Measurements from ENCODE around the gene SOX13. TPM values are rescaled to one million over a fixed set of nuclear protein-coding genes. Genes with fewer than 3 reads are reported as not detected.

The SOX13 gene
- total RNA-seq, 1 donor from 2014 or later: 12.1 TPM

DNA sequence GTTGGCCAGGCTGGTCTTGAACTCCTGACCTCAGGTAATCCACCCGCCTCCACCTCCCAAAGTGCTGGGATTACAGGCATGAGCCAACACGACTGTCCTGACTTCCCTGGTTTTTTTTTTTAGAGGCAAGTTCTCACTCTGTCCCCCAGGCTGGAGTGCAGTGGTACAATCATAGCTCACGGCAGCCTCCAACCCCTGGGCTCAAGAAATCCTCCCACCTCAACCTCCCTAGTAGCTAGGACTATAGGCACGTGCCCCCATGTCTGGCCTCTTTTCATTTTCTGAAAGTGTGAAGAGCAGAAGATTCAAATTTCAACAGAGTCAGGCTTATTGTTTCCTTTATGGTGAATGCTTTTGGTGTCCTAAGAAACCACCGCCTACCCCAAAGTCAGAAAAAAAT, 21.7 kb upstream of the SOX13 start:
- DNase-seq (ENCODE audit: missing footprints): no peak
- no peak for ATAC-seq
- intact Hi-C loops (cut with DNase I): no loop called here

DNA sequence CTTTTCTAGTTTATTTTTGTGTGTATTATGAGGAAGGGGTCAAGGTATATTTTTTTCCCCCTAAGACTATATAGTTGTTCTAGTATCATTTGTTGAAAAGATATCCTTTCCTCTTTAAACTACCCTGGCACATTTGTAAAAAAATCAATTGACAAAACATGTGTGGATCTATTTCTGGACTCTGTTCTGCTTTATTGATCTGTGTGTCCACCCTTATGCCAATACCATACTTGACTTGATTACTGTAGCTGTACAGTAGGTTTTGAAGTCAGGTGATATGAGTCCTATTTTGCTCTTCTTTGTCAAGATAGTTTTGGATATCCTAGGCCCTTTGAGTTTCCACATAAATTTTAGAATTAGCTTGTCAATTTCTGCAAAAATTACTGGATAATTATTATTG, 21.2 kb upstream of the SOX13 start:
- ATAC-seq (no peak), DNase-seq (ENCODE audit: missing footprints) (no peak)
- intact Hi-C loops (cut with DNase I): no loop called here

- ATAC-seq (no peak), DNase-seq (ENCODE audit: missing footprints) (no peak)
- intact Hi-C loops (cut with DNase I): no loop called here
Measured at GRCh38 chr1:204053893-204054292, 19.0 kb upstream of the SOX13 start.

GRCh38 chr1:204059970-204060369, 12.9 kb upstream of the SOX13 start:
- DNase-seq (ENCODE audit: missing footprints) (no peak), ATAC-seq (no peak)

GRCh38 chr1:204062106-204062505, 10.8 kb upstream of the SOX13 start:
- ATAC-seq (no peak), DNase-seq (ENCODE audit: missing footprints) (no peak)
- intact Hi-C loops (cut with DNase I): no loop called here

More at GRCh38 chr1:204059970-204060369, 12.9 kb upstream of the SOX13 start:
- intact Hi-C loops (cut with DNase I): no loop called here

GRCh38 chr1:204065174-204065985, 7.5 kb upstream of the SOX13 start:
- intact Hi-C loops (cut with DNase I): no loop called here
- DNase-seq (ENCODE audit: missing footprints) (no peak), ATAC-seq (peak; percentile 75)

GRCh38 chr1:204065986-204066300, 7.0 kb upstream of the SOX13 start:
- no peak for DNase-seq (ENCODE audit: missing footprints)
- intact Hi-C loops (cut with DNase I): no loop called here

DNA sequence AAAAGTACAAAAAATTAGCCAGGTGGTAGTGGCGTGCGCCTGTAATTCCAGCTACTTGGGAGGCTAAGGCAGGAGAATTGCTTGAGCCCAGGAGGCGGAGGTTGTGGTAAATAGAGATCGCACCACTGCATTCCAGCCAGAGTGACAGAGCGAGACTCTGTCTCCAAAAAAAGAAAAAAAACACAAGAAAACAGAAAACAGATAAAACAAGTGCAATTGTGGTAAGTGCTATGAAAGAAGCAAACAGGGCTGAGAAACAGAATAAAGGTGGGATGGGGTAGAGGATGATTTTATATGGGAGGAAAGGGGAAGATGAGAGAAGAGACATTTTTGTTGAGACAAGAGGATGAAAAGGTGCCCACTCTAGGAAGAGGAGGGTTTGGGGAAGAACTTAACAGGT, 5.0 kb upstream of the SOX13 start:
- intact Hi-C loops (cut with DNase I): no loop called here
- DNase-seq (ENCODE audit: missing footprints): no peak

More at GRCh38 chr1:204065986-204066300, 7.0 kb upstream of the SOX13 start:
- no peak for ATAC-seq

DNA sequence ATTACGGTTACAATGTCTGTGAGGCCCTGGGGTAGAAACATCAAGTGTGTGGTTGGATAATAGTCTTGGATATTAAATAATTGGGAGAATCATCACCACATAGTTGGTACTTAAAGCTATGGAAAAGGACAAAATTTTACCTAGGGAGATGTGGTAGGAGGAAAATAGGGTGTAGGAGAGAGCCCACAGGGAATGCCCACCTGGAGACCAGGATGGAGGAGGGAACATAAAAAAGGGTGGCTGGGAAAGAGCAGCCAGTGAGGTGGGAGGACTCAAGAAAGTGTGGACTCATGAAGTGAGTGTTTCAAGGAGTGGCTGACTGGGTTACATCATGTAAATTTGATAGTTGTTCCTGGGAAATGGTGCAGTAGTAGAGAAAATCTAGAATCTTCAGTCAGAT, 3.0 kb upstream of the SOX13 start:
- ATAC-seq (no peak), DNase-seq (ENCODE audit: missing footprints) (no peak)
- intact Hi-C loops (cut with DNase I): no loop called here

More for the DNA sequence above, 5.0 kb upstream of the SOX13 start:
- no peak for ATAC-seq

- ATAC-seq: no peak
- no peak for DNase-seq (ENCODE audit: missing footprints)
- intact Hi-C loops (cut with DNase I): no loop called here
Measured at GRCh38 chr1:204070895-204071294, 2.0 kb upstream of the SOX13 start.

DNA sequence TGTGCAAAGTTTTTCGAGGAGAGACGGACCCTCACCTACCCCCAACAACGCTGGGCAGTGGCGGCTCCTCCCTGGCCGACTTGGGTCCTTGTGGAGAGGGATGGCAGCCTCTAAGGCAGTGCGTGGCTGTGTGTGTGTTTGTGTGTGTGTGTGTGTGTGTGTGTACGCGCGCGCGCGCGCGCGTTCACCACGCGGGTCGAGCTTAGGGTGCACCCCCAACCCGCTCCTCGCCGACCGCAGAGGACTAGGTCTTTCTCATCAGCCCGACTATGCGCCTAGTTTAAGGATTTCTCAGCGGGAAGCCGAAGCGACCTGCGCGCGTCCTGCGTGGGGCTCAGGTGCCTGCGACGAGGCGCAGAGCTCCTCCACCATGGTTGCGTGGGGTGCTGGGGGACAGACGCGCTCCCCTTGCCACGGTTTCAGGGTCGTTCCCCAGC, 940 bp downstream of the SOX13 start:
- intact Hi-C loops (cut with DNase I): loop anchor here (2.0 kb wide), 3 partner anchors 29 to 203 kb away; no protein-coding TSS in a partner anchor
- peak; percentile 14 for ATAC-seq

DNA sequence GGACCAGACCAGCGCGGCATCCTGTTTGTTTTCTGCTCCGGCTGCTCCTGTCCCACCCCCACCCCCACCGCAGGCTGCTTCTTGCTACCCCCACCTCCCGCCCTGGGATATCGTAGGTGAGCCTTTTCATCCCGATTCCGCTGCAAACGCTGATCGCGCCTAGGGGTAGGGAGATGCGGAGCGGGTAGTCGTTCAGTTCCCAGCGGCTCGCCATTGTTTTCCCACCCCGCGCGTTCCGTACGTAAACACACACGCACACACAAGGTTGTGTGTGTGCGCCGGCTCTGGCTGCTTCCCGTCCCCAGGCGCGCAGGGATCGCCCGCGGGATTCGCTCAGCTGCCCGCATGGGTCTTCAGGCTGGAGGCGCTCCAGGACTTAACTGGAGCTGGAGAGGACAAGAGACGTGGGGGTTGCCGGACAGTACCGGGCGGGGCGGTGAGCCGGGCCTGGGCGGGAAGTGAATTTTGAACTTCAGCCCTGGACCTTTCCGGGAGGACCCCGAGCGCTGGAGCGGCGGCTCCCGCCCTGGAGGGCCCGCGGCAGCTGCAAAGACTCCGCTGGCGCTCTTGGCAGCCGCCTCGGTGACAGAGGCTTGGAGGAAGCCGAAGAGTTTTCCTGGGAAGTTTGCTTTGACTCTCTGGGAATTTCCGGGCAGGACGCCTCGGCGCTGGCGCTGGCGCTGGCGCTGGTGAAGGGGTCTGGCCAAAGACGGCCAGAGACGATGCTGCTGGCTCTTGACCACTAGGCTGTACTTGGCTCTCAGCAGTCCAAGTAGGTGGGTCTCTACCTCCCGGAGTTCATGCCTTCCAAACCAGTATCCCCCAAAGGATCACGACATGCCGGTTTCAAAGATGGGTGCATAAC, 1.6 kb downstream of the SOX13 start:
- ATAC-seq: peak; percentile 68
- peak; percentile 87 for DNase-seq (ENCODE audit: missing footprints)
- intact Hi-C loops (cut with DNase I): loop anchor here (2.0 kb wide), 2 partner anchors 30 to 52 kb away; no protein-coding TSS in a partner anchor

More for the DNA sequence above, 940 bp downstream of the SOX13 start:
- DNase-seq (ENCODE audit: missing footprints): no peak

GRCh38 chr1:204075139-204075521, 2.2 kb downstream of the SOX13 start:
- ATAC-seq: peak; percentile 1
- intact Hi-C loops (cut with DNase I): loop anchor here (2.0 kb wide), 2 partner anchors 30 to 52 kb away; no protein-coding TSS in a partner anchor
- no peak for DNase-seq (ENCODE audit: missing footprints)

DNA sequence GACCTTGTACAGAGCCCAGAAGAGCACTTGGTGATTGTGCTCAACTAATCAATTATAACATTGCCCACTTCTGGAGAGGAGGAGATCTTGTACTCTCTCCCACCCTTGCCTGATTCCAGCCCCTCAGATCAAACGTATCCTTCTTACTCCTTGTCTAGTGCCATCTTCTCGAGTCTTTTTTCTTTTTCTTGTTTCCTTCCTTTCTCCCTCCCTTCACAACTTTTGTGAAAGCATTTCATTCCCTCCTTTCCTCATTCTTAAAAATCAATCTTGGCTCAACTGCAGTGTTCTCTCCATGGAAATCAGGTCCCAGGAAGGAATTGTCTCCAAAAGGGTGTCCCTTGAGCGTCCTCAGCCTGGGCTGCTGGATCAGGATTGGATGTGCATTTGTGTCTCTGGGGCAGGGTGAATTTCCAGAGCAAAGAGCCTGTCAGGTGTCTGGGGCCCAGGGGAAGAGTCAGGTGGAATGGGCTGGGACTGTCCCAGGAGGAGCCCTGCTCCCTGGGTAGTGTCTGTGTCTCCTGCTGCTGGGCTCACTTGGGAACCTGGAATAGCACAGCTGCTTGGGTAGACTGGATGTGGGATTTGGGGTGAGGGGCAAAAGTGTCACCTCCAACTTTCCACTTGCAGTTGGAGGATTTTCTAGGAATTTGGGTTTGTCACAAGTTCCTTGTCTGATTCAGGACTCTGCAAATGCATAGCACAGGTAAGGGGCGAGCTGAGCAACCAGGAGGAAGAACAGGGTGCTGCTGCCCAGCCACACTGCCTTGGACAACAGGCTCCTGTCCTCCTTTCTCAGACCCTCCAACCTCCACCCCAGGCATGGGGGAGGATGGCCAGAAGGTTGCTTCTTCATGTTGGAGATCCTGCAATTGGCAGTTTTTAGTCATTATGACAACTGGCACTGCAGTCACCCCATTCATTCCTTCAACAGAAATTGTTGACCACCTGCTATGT, 3.3 kb downstream of the SOX13 start:
- DNase-seq (ENCODE audit: missing footprints) (no peak), ATAC-seq (no peak)
- intact Hi-C loops (cut with DNase I): loop anchor here (2.0 kb wide), 2 partner anchors 31 to 51 kb away; no protein-coding TSS in a partner anchor

GRCh38 chr1:204076891-204077290, 4.0 kb downstream of the SOX13 start:
- no peak for DNase-seq (ENCODE audit: missing footprints)
- intact Hi-C loops (cut with DNase I): no loop called here
- no peak for ATAC-seq

GRCh38 chr1:204077979-204078696, 5.2 kb downstream of the SOX13 start:
- intact Hi-C loops (cut with DNase I): no loop called here

GRCh38 chr1:204079608-204079999, 6.7 kb downstream of the SOX13 start:
- DNase-seq (ENCODE audit: missing footprints): no peak
- no peak for ATAC-seq
- intact Hi-C loops (cut with DNase I): no loop called here

More at GRCh38 chr1:204077979-204078696, 5.2 kb downstream of the SOX13 start:
- DNase-seq (ENCODE audit: missing footprints) (no peak), ATAC-seq (no peak)
